EH (cell line): Measurements from ENCODE around the gene ABLIM1.

Experiments used
- DNase-seq: peaks from one replicate; pipeline ENCODE4 v3.0.0-alpha.2; 2015; ENCODE audit warnings: low read depth

ABLIM1 gene

GRCh38 chr10:114489521-114490310 is 168.4 kb downstream of the ABLIM1 start:
- DNase-seq, result no peak

GRCh38 chr10:114487815-114488536 is 170.1 kb downstream of the ABLIM1 start:
- DNase-seq, result peak; percentile 22

- no peak for DNase-seq
Observed at GRCh38 chr10:114486938-114487814, 170.9 kb downstream of the ABLIM1 start.

GRCh38 chr10:114485696-114486400 is 172.2 kb downstream of the ABLIM1 start:
- DNase-seq, result no peak

GRCh38 chr10:114483575-114483974 is 174.5 kb downstream of the ABLIM1 start:
- DNase-seq, result no peak

GRCh38 chr10:114482480-114483304 is 175.4 kb downstream of the ABLIM1 start:
- no peak for DNase-seq

- DNase-seq, result no peak
Observed at GRCh38 chr10:114481055-114481454, 177.0 kb downstream of the ABLIM1 start.

- DNase-seq, result no peak
Observed at GRCh38 chr10:114479836-114480235, 178.2 kb downstream of the ABLIM1 start.

GRCh38 chr10:114479307-114479706 is 178.8 kb downstream of the ABLIM1 start:
- no peak for DNase-seq

- no peak for DNase-seq
Observed at GRCh38 chr10:114478281-114478680, 179.8 kb downstream of the ABLIM1 start.

GRCh38 chr10:114477285-114477684 is 180.8 kb downstream of the ABLIM1 start:
- DNase-seq, result no peak

GRCh38 chr10:114474989-114475388 is 183.1 kb downstream of the ABLIM1 start:
- no peak for DNase-seq

- DNase-seq, result no peak
Observed at GRCh38 chr10:114473776-114474175, 184.3 kb downstream of the ABLIM1 start.

- DNase-seq, result no peak
Observed at GRCh38 chr10:114472877-114473253, 185.2 kb downstream of the ABLIM1 start.

GRCh38 chr10:114471906-114472876 is 185.9 kb downstream of the ABLIM1 start:
- DNase-seq, result no peak

- peak; percentile 72 for DNase-seq
Observed at GRCh38 chr10:114470956-114471905, 186.8 kb downstream of the ABLIM1 start.

- no peak for DNase-seq
Observed at GRCh38 chr10:114470361-114470760, 187.7 kb downstream of the ABLIM1 start.

- peak; percentile 32 for DNase-seq
Observed at GRCh38 chr10:114458955-114459354, 199.1 kb downstream of the ABLIM1 start.
